DMS79 treated with DMSO at 0.1 percent for 48 hours (cell line): ENCODE data around the gene NOS1AP.

Experiments used
- DNase-seq: peaks from one replicate; lab custom pipeline; 2025; lab: John Stamatoyannopoulos, UW

The NOS1AP gene

DNA sequence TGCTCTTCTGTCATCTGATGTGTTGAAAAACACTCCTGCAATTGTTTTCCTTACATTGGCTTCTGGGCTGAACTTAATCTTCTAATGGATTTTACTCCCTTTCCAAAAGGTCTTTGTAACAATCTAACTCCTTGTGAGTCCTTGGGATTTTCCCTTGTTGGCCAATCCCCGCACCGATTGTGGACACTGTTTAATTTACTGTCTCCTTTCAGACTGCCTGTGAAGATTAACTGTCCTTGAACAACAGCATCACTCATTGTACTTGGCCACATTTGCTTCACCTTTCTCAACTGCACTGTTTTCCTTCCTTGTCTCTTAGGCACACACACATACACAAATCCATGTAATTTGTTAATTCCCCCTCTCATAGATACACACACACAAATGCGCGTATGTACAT, 186.8 kb downstream of the NOS1AP start:
- no peak for DNase-seq

DNA sequence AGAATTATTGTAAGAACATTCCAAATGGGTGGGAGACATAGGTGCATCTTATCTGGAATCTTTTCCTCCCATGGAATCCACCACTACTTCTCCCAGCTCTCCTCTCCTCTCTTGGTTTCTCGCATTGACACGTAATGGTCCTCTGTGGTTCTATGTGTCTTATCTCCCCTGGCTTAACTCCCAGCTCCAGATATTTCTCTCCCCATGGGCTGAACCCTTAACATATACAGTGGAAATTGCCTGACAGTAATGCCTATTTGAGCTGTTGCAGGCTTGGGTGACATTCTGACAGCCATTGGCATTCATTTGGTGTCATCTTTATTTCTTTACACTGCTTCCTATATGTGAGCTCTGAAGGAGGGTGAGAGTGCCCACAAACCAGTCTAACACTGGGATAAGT, 188.9 kb downstream of the NOS1AP start:
- DNase-seq = no peak

DNA sequence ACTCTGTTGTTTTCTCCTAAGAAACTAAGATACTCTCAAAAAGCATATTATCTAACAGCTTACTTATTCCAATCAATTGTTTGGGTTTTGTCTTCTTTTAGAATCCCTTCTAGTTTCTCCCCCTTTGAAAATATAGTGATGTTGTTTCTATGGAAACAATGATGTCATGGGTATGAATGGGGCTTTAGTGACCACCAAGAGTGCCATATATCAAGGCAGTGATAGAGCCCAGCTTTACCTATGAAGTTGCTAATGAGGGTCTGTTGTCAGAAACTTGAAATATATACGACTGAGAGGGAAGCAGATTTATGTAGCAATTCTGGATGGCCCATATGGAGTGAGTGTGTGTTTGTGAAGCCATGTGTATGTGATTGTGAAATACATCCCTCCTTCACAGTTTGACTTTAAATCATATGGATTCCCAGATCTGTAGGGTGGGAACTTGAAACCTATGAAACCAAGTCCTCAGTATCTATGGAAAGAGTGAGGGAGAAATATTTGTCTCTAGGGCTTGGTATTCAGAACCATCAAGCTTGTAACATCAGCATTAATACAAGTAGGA, 190.5 kb downstream of the NOS1AP start:
- DNase-seq = no peak

DNA sequence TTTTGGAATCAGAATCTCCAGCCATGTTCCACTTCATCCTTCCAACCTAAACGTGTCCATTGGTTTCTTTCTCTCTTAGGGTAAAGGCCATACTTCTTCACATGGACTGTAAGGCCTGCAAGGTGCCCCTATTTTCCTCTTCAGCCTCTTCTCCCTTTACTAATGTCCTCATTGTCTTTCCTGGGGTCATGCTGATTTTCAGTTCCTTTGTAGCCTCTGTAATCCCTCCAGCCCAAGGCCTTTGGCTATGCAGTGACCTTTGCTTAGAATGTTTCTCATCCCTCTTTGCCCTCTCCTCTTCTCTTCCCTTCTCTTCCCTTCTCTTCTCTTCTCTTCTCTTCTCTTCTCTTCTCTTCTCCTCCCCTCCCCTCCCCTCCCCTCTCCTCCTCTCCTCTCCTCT, 194.6 kb downstream of the NOS1AP start:
- DNase-seq = no peak

DNA sequence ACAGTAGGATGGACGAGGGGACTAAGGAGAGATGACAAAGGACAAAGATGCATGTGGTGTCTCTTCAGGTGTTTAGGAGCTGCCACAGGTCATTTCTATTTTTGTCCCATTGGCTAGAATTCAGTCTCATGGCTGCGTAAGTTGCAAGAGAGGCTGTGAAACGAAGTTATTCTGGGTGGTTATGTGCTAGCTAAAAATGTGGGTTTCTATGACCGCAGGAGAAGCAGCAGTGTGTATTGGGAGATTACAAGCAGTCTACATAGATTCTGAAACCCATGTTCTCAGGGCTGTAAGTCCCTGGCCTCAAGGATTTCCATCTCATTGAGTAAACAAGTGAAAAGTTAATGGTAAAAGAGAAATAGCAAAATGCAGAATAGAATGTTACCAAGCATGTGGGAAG, 196.5 kb downstream of the NOS1AP start:
- DNase-seq = no peak

DNA sequence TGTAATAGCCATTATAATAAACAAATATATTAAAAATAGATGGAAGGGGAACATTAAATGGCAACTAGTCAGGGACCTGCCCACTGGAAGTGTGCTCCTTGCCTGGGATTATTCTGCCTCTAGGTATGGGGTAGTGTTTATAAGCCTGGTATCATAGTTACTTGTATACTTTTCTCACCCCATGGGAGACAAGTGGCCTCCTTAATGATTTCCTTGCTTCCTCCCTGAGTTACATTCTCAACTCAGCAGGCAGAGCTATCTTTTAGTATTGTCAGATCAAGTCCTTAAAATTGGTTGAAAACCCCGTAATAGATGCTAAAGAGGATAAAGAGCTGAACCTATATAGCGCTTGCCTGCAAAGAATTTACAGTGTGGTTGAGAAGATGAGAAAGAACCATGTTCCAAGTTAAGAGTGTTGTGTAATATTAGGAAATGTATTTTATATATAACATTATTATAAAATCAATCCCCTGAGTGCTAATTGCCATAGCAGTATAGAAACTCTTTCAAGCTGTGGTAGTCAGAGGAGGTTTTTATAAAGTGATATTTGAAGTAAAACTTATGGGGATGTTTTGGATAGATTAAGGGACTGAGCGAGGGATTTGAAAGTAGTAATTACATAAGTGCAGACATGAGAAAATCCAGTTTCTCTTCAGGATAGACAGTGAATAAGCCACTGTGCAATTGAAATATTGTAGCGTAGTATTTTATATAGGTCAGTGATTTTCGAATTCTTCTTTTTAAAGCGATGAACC, 200.7 kb downstream of the NOS1AP start:
- DNase-seq = no peak

DNA sequence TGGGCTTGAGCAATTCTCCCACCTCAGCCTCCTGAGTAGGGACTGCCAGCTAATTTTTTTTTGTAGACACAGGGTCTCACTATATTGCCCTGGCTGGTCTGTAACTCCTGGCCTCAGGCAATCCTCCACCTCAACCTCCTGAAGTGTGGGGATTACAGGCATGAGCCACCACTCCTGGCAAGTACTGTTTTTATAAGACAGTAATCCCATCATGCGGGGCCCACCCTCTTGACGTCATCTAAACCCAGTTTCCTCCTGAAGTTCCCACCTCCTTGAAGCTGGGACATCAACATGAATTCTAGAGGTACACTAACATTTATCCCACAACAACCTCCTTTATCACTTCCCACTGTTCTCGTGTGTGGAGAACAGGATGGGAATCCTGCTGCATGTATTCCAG, 202.5 kb downstream of the NOS1AP start:
- no peak for DNase-seq

DNA sequence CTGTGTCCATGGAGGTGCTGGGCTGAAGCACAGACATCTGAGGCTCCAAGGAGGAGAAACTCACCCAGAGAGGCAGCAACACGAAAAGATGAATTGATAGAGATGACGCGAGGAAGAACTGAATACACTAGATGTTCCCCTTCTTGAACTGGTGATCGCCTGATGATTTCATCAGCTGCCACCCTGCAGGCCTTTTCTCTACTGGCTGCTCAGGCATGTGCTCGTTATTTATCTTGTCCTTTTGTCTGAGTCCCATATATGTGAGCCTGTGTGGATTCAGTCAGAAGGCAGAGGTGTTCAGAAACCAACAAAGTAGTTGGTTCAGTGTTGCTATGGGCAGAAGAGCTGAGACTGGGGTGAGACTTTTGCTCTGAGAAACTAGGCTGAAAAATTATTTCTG, 202.9 kb downstream of the NOS1AP start:
- no peak for DNase-seq

DNA sequence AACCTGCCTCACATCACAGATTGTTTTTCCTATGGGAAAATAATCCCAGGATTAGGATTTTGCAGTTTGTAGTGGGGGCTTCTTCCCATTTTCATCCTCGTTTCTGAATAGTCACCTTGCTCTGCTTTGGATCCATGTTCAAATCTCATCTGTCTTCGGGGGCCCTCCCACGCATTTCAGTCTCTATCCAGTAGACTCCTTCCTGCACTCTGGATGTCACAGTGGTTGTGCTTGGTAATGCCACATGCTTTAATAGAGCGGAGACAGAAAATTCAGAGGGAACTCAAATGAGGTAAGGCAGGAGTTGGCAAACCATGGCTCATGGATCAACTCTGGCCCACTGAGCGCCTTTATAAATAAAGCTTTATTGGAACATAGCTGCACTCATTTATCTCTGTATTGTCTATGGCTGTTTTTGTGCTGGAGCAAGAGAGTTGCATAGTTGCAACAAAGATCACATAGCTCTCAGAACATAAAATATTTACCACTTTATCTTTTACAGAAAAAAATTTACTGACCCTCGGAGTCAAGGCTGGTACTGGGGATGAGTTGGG, 206.2 kb downstream of the NOS1AP start:
- no peak for DNase-seq

DNA sequence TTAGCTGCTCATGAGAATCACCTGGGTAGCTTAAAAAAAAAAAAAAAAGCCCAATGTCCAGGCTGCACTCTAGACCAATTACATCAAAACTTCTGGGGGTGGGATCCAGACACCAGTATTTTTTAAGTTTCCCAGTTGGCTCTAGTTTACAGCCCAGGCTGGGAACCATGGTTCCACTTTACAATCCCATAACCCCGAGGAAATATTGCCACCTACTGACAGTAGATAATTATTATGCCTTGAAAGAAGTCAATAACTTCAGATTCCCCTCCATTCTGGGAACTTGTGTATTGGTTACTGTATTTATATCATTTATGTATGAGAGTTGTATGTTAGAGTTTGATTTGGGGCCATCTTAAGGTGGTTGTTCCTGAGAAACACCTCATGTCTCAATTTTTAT, 207.0 kb downstream of the NOS1AP start:
- peak; percentile 14 for DNase-seq

DNA sequence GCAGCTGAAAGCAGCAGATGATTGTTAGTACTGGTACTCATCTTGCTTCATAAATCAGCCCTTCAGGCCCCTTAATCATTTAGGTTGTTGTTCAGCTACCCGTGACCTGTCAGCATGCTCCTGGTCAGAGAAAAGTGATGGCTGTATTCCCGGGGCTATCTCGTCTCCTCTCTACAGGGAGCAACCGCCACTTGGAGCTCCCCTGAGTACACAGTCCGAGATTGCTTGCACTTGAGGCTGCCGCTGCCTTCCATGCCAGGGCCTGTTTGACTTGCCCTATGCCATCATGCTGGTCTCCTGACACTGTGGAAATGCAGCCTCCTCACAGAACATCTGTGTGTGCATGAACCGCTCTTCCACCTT, 209.6 kb downstream of the NOS1AP start:
- DNase-seq = peak; percentile 68

DNA sequence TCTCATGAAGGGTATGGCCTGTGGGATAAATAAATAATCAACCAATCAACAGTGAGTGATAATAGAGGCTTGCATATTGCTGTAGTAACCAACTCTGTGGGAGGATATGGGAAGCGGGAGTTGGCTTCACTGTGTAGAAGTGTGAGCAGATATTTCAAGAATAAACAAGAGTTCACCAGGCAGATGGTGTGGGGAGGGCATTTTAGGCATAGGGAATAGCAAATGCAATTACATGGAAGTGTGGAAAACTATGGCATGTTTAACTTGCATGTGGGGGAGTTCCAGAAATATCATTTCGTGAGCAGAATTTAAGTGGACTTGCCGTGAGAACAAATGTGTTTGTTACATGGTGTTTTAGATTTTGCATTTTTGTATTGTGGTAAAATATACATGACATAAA, 211.9 kb downstream of the NOS1AP start:
- DNase-seq = no peak

DNA sequence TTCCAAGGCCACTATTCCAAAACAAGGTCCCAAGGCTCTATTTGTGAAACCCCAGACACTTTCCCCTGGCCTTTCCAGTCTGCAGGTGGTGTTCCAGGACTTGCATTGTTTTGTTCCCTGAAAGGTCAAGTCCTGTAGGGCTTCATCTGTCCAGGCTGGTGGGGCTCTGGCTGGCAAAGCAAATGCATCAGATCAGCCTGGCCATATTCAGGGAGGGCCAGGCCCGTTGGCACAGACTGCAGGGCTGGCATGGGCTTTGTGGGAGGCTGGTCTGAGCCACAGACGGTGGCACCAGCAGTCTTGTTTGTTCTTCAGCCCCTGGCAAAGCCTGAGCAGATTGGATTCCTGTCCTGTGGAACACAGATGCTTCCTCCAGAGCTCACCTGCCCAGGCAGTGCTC, 214.2 kb downstream of the NOS1AP start:
- DNase-seq = no peak

DNA sequence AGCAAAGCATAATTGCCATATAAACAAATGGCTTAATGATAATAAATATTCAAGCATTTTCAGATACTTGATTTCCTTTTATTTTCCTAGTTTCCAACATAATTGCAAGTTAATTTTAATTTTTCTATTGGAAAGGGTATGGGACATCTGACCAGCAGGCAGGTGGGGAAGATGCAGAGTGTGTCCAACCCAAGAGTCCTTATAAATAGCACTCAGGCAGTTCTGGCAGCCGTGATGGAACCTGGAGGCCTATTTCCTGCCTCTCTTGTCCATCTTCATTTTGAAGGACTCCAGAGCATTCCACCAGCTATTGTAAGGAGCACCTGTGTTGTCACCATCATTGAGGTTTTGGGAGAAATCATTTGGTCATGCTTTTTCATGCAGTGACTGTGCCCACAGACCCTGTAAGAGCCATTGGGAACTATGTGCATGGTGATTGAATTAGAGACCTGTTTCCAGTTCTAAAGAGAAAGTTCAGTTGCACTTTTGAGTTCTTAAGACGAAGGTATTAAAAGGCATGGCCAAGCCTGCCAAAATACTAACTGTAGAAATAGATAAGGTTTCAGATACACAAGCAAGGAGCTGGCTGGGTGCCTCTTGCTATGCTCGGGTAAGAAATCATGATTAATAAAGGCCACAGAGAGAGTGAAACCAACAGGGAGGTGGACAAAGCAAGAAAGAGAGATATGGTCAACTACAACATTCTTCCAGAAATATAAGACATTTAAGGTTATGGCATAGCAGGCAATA, 214.9 kb downstream of the NOS1AP start:
- peak; percentile 35 for DNase-seq

DNA sequence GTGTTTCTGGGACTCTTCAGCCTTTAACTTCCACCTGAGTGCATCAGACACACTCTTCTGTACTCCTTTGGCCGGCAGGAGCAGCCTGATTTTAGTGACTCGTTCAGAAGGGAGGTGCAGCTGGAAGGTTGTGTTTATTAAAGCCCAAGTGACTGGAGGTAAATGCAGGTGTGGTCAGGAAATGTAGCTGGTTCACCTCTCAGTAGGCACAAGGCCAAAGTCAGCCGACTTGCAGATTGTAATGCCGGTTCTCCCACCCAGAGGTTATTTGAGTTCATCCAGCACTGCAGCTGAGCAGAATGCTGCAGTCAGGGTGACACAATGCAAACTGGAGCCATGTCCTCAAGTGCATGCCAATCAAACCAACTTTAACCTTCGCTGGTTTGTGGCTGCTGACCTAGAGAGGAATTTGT, 215.7 kb downstream of the NOS1AP start:
- peak; percentile 96 for DNase-seq

DNA sequence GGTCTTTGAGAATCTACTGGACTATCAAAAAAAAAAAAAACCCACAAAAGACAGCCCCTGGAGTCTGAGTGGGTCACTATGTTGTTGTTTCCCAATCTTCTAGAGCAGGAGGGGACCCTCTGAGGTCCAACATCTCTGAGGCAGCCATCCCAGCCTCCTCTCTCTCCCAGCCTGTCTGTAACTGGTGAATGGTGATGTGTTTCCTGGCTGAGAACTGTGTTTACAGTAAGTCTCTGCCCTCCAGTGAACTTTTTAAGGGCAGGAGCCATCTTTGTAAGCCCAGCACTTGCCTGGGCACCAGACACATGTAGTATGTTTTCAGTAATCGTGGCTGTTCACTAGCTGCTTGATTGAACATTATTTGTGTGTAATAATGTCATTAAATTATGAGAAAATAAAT, 221.5 kb downstream of the NOS1AP start:
- no peak for DNase-seq

DNA sequence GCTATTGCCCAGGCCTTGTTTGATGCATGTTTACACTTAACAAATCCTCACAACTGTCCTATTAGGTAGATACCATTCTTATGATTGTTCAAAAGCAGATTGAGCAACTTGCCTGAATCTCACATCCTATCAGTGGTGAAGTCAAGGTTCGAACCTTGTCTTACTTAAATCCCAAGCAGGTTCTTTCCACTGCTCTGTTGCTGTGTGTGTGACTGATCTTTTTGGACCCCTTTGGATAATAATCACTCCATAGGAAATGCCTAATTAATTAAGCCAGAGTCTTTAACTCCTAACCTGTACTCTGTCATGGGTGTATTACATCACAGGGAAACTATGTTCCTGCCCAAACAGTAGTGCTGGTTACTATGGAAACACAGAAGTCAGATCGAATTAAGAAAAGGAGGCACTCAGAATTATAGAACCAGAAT, 222.9 kb downstream of the NOS1AP start:
- DNase-seq = no peak

DNA sequence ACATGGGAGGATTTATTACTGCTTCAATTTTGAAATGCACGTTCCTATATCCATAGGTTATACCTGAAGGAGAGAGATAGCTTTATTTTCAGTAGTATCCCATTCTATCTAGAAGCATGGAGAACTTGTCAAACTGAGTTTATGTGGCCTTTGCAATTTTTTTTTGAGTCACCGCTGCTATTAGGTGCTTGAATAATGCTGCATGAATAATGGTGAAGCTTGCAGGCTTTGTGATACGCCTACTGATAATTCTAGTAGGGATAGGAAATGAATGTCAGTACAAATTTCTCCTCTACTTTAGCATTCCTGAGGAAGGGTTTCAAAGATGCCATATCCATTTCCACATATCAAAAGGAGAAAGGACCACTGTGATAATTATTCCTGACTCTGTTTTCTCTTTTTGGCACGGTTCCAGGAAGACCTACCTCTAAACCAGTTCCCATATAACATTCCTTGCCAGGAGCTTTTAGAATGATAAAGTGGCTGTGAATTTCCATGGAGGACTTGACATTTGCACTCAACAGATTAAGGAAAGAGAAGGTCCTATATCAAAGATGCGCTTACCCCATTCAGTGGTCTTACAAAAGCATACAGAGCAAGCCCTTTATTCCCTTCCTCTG, 223.7 kb downstream of the NOS1AP start:
- DNase-seq = peak; percentile 30

DNA sequence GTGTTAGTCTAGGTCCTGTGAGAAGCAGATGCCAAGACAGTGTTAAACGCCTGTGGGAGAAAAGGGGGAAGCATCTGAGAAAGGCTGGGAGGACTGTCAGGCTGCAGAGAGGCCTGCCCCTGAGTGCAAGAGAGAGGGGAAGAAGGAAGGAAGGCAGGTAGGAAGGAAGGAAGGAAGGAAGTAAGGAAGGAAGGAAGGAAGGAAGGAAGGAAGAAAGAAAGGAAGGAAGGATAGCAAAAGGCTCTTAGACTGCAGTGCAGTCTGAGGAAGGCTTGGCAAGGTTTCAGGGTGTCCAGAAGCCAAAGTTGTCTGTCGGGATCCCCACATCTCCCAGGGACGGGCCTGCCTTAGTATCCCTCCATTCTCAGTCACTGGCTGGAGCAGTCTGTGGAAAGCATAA, 224.5 kb downstream of the NOS1AP start:
- no peak for DNase-seq

DNA sequence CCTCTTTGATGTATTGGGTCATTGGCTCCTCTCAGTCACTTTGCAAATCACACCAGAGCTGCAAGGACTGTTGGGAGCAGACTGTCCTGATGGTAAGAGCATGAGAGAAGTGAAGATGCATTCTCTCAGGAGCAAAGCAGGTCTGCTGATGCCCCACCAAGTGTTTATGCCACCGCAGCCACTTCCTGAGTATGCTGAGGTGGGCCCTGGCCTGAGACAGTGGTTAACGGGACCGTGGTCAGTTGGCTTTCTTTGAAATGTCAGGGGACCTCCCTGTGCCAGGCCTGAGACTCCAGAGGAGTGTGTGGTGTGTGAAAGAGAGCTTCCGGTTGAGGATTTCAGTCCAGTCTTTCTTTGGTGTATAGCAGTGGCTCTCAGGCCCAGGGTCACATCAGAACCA, 227.7 kb downstream of the NOS1AP start:
- DNase-seq = no peak

DNA sequence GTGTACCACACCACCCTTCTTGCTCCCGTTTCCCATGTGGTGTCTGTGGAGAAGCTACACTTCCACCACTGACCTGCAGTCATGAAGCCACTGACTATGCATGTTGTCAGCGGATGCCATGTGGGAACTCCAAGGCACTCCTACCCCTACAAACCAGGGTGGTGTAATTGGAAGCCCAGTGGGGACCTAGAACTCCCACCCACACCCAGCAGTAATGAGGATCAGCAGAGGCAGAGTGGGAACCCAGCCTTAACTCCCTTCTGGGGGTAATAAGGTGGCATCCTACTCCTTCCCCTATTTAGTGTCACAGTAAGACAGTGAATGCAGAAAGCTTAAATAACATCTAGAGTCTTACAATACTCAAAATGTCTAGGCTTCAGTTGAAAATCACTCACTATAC, 228.8 kb downstream of the NOS1AP start:
- DNase-seq = no peak

DNA sequence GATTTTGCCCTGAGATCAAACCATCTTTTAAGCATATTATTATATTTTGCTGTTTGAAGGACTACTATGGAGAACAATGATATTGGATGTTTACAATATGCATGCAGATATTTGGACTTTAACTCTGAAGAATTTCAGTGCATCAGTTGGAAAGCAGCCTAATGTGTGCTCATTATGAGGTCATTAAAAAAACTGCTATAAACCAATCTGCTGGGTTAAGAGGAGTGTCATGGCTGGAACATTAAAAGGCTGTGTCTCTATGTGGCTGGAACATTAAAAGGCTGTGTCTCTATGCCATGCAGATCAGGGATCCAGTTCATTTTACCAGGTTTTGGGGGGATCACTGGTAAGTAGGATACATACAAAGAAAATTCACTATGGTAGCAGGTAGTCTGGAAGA, 229.5 kb downstream of the NOS1AP start:
- peak; percentile 18 for DNase-seq
